IPS-NIHi11 (cell line): ENCODE data around the gene ANTXR1.
"Not testable (repeated sequence)": the region's sequence is repeated elsewhere in the genome, so short reads cannot be mapped to it uniquely, and the experiment has no call there.

Experiments used
- DNase-seq: peaks from one replicate; pipeline ENCODE4 v3.0.0; 2012; ENCODE audit warnings: mixed read lengths, low spot score

Gene ANTXR1

GRCh38 chr2:69211048-69211447, 198.1 kb downstream of the ANTXR1 start:
- no peak for DNase-seq

- DNase-seq, result no peak
Observed at GRCh38 chr2:69211686-69212085, 198.7 kb downstream of the ANTXR1 start.

- DNase-seq, result no peak
Observed at GRCh38 chr2:69212238-69213028, 199.5 kb downstream of the ANTXR1 start.

- no peak for DNase-seq
Observed at GRCh38 chr2:69213201-69213600, 200.2 kb downstream of the ANTXR1 start.

GRCh38 chr2:69213782-69214181, 200.8 kb downstream of the ANTXR1 start:
- no peak for DNase-seq

GRCh38 chr2:69214898-69215297, 201.9 kb downstream of the ANTXR1 start:
- no peak for DNase-seq

- no peak for DNase-seq
Observed at GRCh38 chr2:69216535-69217332, 203.8 kb downstream of the ANTXR1 start.

- DNase-seq, result no peak
Observed at GRCh38 chr2:69217333-69218080, 204.5 kb downstream of the ANTXR1 start.

- no peak for DNase-seq
Observed at GRCh38 chr2:69221512-69221911, 208.5 kb downstream of the ANTXR1 start.

- DNase-seq, result no peak
Observed at GRCh38 chr2:69221960-69222751, 209.2 kb downstream of the ANTXR1 start.

- no peak for DNase-seq
Observed at GRCh38 chr2:69222953-69223658, 210.1 kb downstream of the ANTXR1 start.

GRCh38 chr2:69223759-69224511, 211.0 kb downstream of the ANTXR1 start:
- no peak for DNase-seq

GRCh38 chr2:69224512-69224837, 211.5 kb downstream of the ANTXR1 start:
- DNase-seq, result no peak

GRCh38 chr2:69225933-69226332, 213.0 kb downstream of the ANTXR1 start:
- no peak for DNase-seq

GRCh38 chr2:69226903-69227302, 213.9 kb downstream of the ANTXR1 start:
- no peak for DNase-seq

GRCh38 chr2:69227716-69228115, 214.7 kb downstream of the ANTXR1 start:
- peak; percentile 38 for DNase-seq

- DNase-seq, result not testable (repeated sequence)
Observed at GRCh38 chr2:69230946-69231345, 218.0 kb downstream of the ANTXR1 start.

GRCh38 chr2:69231612-69232277, 218.8 kb downstream of the ANTXR1 start:
- no peak for DNase-seq

GRCh38 chr2:69235835-69236234, 222.9 kb downstream of the ANTXR1 start:
- not testable (repeated sequence) for DNase-seq
